ENCODE data around the gene GRIN3B. TPM values are rescaled to one million over a fixed set of nuclear protein-coding genes. Genes with fewer than 3 reads are reported as not detected.

Gene GRIN3B
- total and polyA plus RNA-seq, 10 of the 15 experiments (the other 5 are each of a cell fraction or from before 2014, with no cell fraction given) = 0.15 TPM; not detected in 9

- TF ChIP-seq SMAD5 (IDR thresholded peaks at IDR 0.05; ENCODE audit: low read depth) (no peak), RB1 (IDR thresholded peaks at IDR 0.05; ENCODE audit: borderline replicate concordance) (0 out of 2 replicates have a peak, but pooled peaks have one; percentile 52), NR2F1 (conservative IDR thresholded peaks at IDR 0.05) (peak; percentile 52), CHD2 (IDR thresholded peaks at IDR 0.05; ENCODE audit: borderline replicate concordance, low read depth, low read length) (0 out of 2 replicates have a peak, but pooled peaks have one; percentile 27), ASH2L (IDR thresholded peaks at IDR 0.05; ENCODE audit: borderline replicate concordance, low read depth) (peak; percentile 48; the same call in 1 of the 2 replicates), NR2C2 (IDR thresholded peaks at IDR 0.05; ENCODE audit: borderline replicate concordance, control insufficient read depth, insufficient read length, low read depth) (no peak), BACH1 (IDR thresholded peaks at IDR 0.05; ENCODE audit: borderline replicate concordance) (peak; percentile 86), YY1 (IDR thresholded peaks at IDR 0.05; ENCODE audit: low read depth, low read length) (peak; percentile 99), CBFB (IDR thresholded peaks at IDR 0.05; ENCODE audit: low read depth) (no peak), CBX5 (IDR thresholded peaks at IDR 0.05; ENCODE audit: low read depth) (no peak), CHD1 (IDR thresholded peaks at IDR 0.05; ENCODE audit: low read depth, low read length) (no peak), ZNF384 (IDR thresholded peaks at IDR 0.05; ENCODE audit: borderline replicate concordance, low read depth, low read length) (no peak), EGR1 (IDR thresholded peaks at IDR 0.05; ENCODE audit: borderline replicate concordance in 1 of 2, low read depth in 2 of 2, low read length in 2 of 2) (peak in 1 of 2 experiments; percentile 75; a peak in 2 of 3 replicates), SMARCA5 (IDR thresholded peaks at IDR 0.05) (peak; percentile 81), ELK1 (IDR thresholded peaks at IDR 0.05; ENCODE audit: low read depth, low read length) (no peak), SKIL (IDR thresholded peaks at IDR 0.05; ENCODE audit: low read depth, poor library complexity, severe bottlenecking) (no peak), RELA (IDR thresholded peaks at IDR 0.05; ENCODE audit: borderline replicate concordance, partially characterized antibody) (no peak), TCF3 (IDR thresholded peaks at IDR 0.05; ENCODE audit: borderline replicate concordance, insufficient read depth, low read depth, low read length) (0 out of 2 replicates have a peak, but pooled peaks have one; percentile 39), JUNB (IDR thresholded peaks at IDR 0.05) (no peak), SRF (IDR thresholded peaks at IDR 0.05; ENCODE audit: low read depth in 2 of 2, low read length in 2 of 2) (peak in 1 of 2 experiments; percentile 39; a peak in 1 of 4 replicates), NBN (IDR thresholded peaks at IDR 0.05) (no peak), CEBPB (IDR thresholded peaks at IDR 0.05; ENCODE audit: borderline replicate concordance in 1 of 2, low read depth in 2 of 2, low read length in 2 of 2) (no peak), LARP7 (IDR thresholded peaks at IDR 0.05) (peak; percentile 91), SIX5 (IDR thresholded peaks at IDR 0.05; ENCODE audit: low read depth, low read length, severe bottlenecking) (peak; percentile 38), ZBED1 (IDR thresholded peaks at IDR 0.05; ENCODE audit: borderline replicate concordance) (no peak), CBX3 (IDR thresholded peaks at IDR 0.05; ENCODE audit: borderline replicate concordance, low read depth) (no peak), RAD51 (IDR thresholded peaks at IDR 0.05) (no peak)
- TF ChIP-seq, protein P1, sequence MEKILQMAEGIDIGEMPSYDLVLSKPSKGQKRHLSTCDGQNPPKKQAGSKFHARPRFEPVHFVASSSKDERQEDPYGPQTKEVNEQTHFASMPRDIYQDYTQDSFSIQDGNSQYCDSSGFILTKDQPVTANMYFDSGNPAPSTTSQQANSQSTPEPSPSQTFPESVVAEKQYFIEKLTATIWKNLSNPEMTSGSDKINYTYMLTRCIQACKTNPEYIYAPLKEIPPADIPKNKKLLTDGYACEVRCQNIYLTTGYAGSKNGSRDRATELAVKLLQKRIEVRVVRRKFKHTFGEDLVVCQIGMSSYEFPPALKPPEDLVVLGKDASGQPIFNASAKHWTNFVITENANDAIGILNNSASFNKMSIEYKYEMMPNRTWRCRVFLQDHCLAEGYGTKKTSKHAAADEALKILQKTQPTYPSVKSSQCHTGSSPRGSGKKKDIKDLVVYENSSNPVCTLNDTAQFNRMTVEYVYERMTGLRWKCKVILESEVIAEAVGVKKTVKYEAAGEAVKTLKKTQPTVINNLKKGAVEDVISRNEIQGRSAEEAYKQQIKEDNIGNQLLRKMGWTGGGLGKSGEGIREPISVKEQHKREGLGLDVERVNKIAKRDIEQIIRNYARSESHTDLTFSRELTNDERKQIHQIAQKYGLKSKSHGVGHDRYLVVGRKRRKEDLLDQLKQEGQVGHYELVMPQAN (conservative IDR thresholded peaks at IDR 0.05) = peak; percentile 91
Measured at GRCh38 chr19:1020868-1021425, 20.7 kb downstream of the GRIN3B start, which contains the start of gene TMEM259 (continued).

Data from GM12878 (cell line).